ENCODE results near the gene PAM.

- TF ChIP-seq CTCF (conservative IDR thresholded peaks at IDR 0.05; ENCODE audit: low read depth, low read length) (no peak), EZH2 (IDR thresholded peaks at IDR 0.05; ENCODE audit: low read length, unreplicated experiment) (no peak), EZH2phosphoT487 (IDR thresholded peaks at IDR 0.05; ENCODE audit: borderline replicate concordance, low read length) (no peak)
These were observed 108.9 kb downstream of the PAM start for GRCh38 chr5:102863764-102864560.

All from PC-3 (cell line).